K562 (cell line): ENCODE results near the gene RFX7. TPM values are rescaled to one million over a fixed set of nuclear protein-coding genes. Genes with fewer than 3 reads are reported as not detected.

Experiments
- AFF4 ChIP-seq: sonication (generic); formaldehyde crosslinking; IDR thresholded peaks from 2 replicates; pipeline ENCODE4 v1.8.0; 2023; ENCODE audit warnings: mild to moderate bottlenecking, missing genetic modification reagents
- E2F1 ChIP-seq: sonication (generic); formaldehyde crosslinking; IDR thresholded peaks from 2 replicates; pipeline ENCODE4 v1.8.1; 2023; ENCODE audit warnings: mild to moderate bottlenecking, missing genetic modification reagents, moderate library complexity
- ETV1 ChIP-seq: fragments of 450-650 bp; conservative IDR thresholded peaks from 2 replicates; pipeline ENCODE4 v1.6.1; 2016; ENCODE audit warnings: missing genetic modification characterization, control low read depth, low read depth, missing compliant biosample characterization
- GMEB1 ChIP-seq: fragments of 250-450 bp; sonication (Bioruptor Pico); IDR thresholded peaks from 2 replicates; pipeline ENCODE4 v1.4.0; 2020; ENCODE audit warnings: mild to moderate bottlenecking
- HCFC1 ChIP-seq: IDR thresholded peaks from 2 replicates; pipeline ENCODE4 v1.6.1; 2012; ENCODE audit warnings: low read depth, low read length, improper control_type of control experiment
- KLF13 ChIP-seq: fragments of 450-650 bp; IDR thresholded peaks from 2 replicates; pipeline ENCODE4 v1.6.1; 2016; ENCODE audit warnings: missing genetic modification characterization, low read depth, mild to moderate bottlenecking, missing compliant biosample characterization, moderate library complexity, borderline replicate concordance
- MCM7 ChIP-seq, 2 experiments: fragments of 450-650 bp; IDR thresholded peaks; 2 replicates each; pipeline ENCODE4 v1.6.1; 2016 to 2018
- NR4A1 ChIP-seq, 2 experiments: fragments of 250-450 bp in 1 of 2; fragments of 450-650 bp in 1 of 2; sonication (Bioruptor Pico) in 1 of 2; IDR thresholded peaks; 2 replicates each; pipeline versions ENCODE4 v1.4.0 to v1.6.1; 2016 to 2020; ENCODE audit warnings: mild to moderate bottlenecking in 2 of 2, missing compliant biosample characterization in 1 of 2, missing genetic modification characterization in 1 of 2, moderate library complexity in 1 of 2
- RFX1 ChIP-seq: fragments of 450-650 bp; IDR thresholded peaks from 2 replicates; pipeline ENCODE4 v1.6.1; 2016; ENCODE audit warnings: mild to moderate bottlenecking, moderate library complexity
- SMAD4 ChIP-seq: fragments of 250-450 bp; sonication (Bioruptor Pico); conservative IDR thresholded peaks from 2 replicates; pipeline ENCODE4 v1.8.0; 2021; ENCODE audit warnings: inconsistent platforms, mild to moderate bottlenecking, moderate library complexity
- TCF3 ChIP-seq: sonication (generic); formaldehyde crosslinking; IDR thresholded peaks from 2 replicates; pipeline ENCODE4 v1.4.0; 2020; ENCODE audit warnings: mild to moderate bottlenecking, missing genetic modification reagents
- TEAD1 ChIP-seq, 2 experiments: fragments of 450-650 bp in 1 of 2; sonication (generic) in 1 of 2; formaldehyde crosslinking; IDR thresholded peaks; 2 replicates each; pipeline versions ENCODE4 v1.4.0 to v1.8.0; 2020 to 2022; ENCODE audit warnings: mild to moderate bottlenecking in 2 of 2, missing genetic modification reagents in 1 of 2
- ZHX1 ChIP-seq: fragments of 150-350 bp; conservative IDR thresholded peaks from 2 replicates; pipeline ENCODE4 v1.6.1; 2014; ENCODE audit warnings: low read length
- ZNF3 ChIP-seq: fragments of 250-450 bp; sonication (Bioruptor Pico); IDR thresholded peaks from 2 replicates; pipeline ENCODE4 v1.5.0; 2021; ENCODE audit warnings: mild to moderate bottlenecking, moderate library complexity
- ZSCAN32 ChIP-seq: fragments of 450-650 bp; formaldehyde crosslinking; IDR thresholded peaks from 2 replicates; pipeline ENCODE4 v1.4.0; 2020; ENCODE audit warnings: mild to moderate bottlenecking, moderate library complexity
- polyA plus RNA-seq, 8 experiments: library from polyadenylated mRNA; depleted of rRNA in 4 of 8; stranded (reverse) in 5 of 8; unstranded in 3 of 8; fragments of >200 nt; fragmentation: Nextera tagmentation in 2 of 8; fragmentation: Illumina TruSeq in 1 of 8; extraction: Ambion mirVana in 2 of 8; extraction: Trizol in 1 of 8; gene quantifications; 2 replicates each; pipeline versions ENCODE4 v1.2.1 to v1.2.3, GENCODE V29; 2011 to 2014; ENCODE audit warnings: inconsistent platforms in 1 of 8, missing spikeins in 1 of 8
- total RNA-seq, 7 experiments: library from RNA; depleted of rRNA in 6 of 7; stranded (reverse); fragments of >200 nt in 6 of 7; fragmentation: Illumina TruSeq in 2 of 7; extraction: Trizol in 2 of 7; gene quantifications; 2 replicates each; pipeline versions ENCODE4 v1.2.1 to v1.2.3, GENCODE V29; 2011 to 2021; ENCODE audit warnings: low replicate concordance in 1 of 7

Gene RFX7
- total and polyA plus RNA-seq, 9 of the 15 experiments (the other 6 are each of a cell fraction or from before 2014, with no cell fraction given), result 2.4 to 17.9 (median 6.3) TPM

GRCh38 chr15:56040081-56041035 is 203.3 kb downstream of the RFX7 start (continued):
- TF ChIP-seq GMEB1 (CRISPR knock-in tag), result 0 out of 2 replicates have a peak, but pooled peaks have one; percentile 37
- peak; percentile 84 for TF ChIP-seq SMAD4 (CRISPR knock-in tag)
- no peak for TF ChIP-seq ZNF3 (CRISPR knock-in tag)
- peak in 1 of 2 experiments; percentile 82; a peak in 1 of 4 replicates for TF ChIP-seq TEAD1 (CRISPR knock-in tag; IDR thresholded peaks at IDR 0.05)
- TF ChIP-seq RFX1, result no peak
- TF ChIP-seq ZHX1, result no peak
- no peak for TF ChIP-seq AFF4 (CRISPR knock-in tag)
- TF ChIP-seq MCM7 (IDR thresholded peaks at IDR 0.05), result no peak
- no peak for TF ChIP-seq KLF13 (tag)
- peak; percentile 98 for TF ChIP-seq ZSCAN32 (CRISPR knock-in tag)
- peak; percentile 65 for TF ChIP-seq ETV1
- no peak for TF ChIP-seq E2F1 (CRISPR knock-in tag)
- TF ChIP-seq TCF3 (CRISPR knock-in tag), result no peak
- TF ChIP-seq NR4A1 (CRISPR knock-in tag; IDR thresholded peaks at IDR 0.05), result no peak
- peak; percentile 78; the same call in 1 of the 2 replicates for TF ChIP-seq NR4A1 (tag; IDR thresholded peaks at IDR 0.05)
- TF ChIP-seq HCFC1, result no peak
